PFSK-1 (cell line): ENCODE results near the gene SFI1.

Experiments
- FOXP2 ChIP-seq: optimal IDR thresholded peaks from 2 replicates; pipeline ENCODE3; 2011; ENCODE audit warnings: borderline replicate concordance, control low read depth, inconsistent platforms; ENCODE audit not compliant: insufficient read depth; ENCODE audit errors: extremely low read length, extremely low read depth
- POLR2AphosphoS5 ChIP-seq: IDR thresholded peaks from 2 replicates; pipeline ENCODE4 v1.6.1; 2012; ENCODE audit warnings: low read depth, mild to moderate bottlenecking, control low read depth, low read length, moderate library complexity
- REST ChIP-seq, 2 experiments: IDR thresholded peaks; 2 replicates each; pipeline versions ENCODE4 v1.6.1 to v1.8.0; 2011 to 2012; ENCODE audit warnings: low read depth in 2 of 2, low read length in 2 of 2, control low read depth in 1 of 2, inconsistent platforms in 1 of 2, mild to moderate bottlenecking in 1 of 2, moderate library complexity in 1 of 2; ENCODE audit not compliant: insufficient read depth in 1 of 2
- SIN3A ChIP-seq: IDR thresholded peaks from 2 replicates; pipeline ENCODE4 v1.6.1; 2012; ENCODE audit warnings: mild to moderate bottlenecking, low read length, moderate library complexity, borderline replicate concordance; ENCODE audit not compliant: insufficient read depth

GRCh38 chr22:31497148-31497938 lies 1.0 kb downstream of the SFI1 start:
- TF ChIP-seq FOXP2 (no peak), REST (IDR thresholded peaks at IDR 0.05; ENCODE audit: insufficient read depth in 1 of 2, low read depth in 2 of 2, low read length in 2 of 2) (no peak), SIN3A (no peak), POLR2AphosphoS5 (no peak)
